Neural progenitor cell (in vitro differentiated cells): Measurements from ENCODE around the gene DNAH10. TPM values are rescaled to one million over a fixed set of nuclear protein-coding genes. Genes with fewer than 3 reads are reported as not detected.

Source experiments
- DNase-seq: peaks from one replicate; pipeline ENCODE4 v3.0.0-alpha.2; 2016; ENCODE audit warnings: low spot score
- H2AFZ ChIP-seq: fragments of 200-600 bp; sonication (generic); replicated peaks from 2 replicates; pipeline ENCODE4 v1.6.1; 2016; ENCODE audit warnings: antibody characterized with exemption
- H3F3A ChIP-seq: fragments of 200-600 bp; sonication (generic); 2 replicates; pipeline ENCODE4 v1.6.1; 2016; ENCODE audit warnings: antibody characterized with exemption, low read depth
- H3K27ac ChIP-seq: fragments of 200-600 bp; sonication (generic); 2 replicates; pipeline ENCODE4 v1.5.1; 2016; ENCODE audit warnings: mild to moderate bottlenecking
- H3K27me3 ChIP-seq: fragments of 200-600 bp; sonication (generic); 2 replicates; pipeline ENCODE4 v1.6.1; 2016; ENCODE audit warnings: mild to moderate bottlenecking, moderate library complexity
- H3K36me3 ChIP-seq: fragments of 200-600 bp; sonication (generic); 2 replicates; pipeline ENCODE4 v1.5.1; 2016
- H3K4me1 ChIP-seq: fragments of 200-600 bp; sonication (generic); 2 replicates; pipeline ENCODE4 v1.6.1; 2016; ENCODE audit warnings: mixed run types
- H3K4me2 ChIP-seq: fragments of 200-600 bp; sonication (generic); 2 replicates; pipeline ENCODE4 v1.6.1; 2016
- H3K4me3 ChIP-seq: fragments of 200-600 bp; sonication (generic); 2 replicates; pipeline ENCODE4 v1.5.1; 2016
- H3K79me2 ChIP-seq: fragments of 200-600 bp; sonication (generic); 2 replicates; pipeline ENCODE4 v1.6.1; 2016; ENCODE audit warnings: low read depth
- H3K9ac ChIP-seq: fragments of 200-600 bp; sonication (generic); 2 replicates; pipeline ENCODE4 v1.6.1; 2016
- H3K9me3 ChIP-seq: fragments of 200-600 bp; sonication (generic); 2 replicates; pipeline ENCODE4 v1.5.1; 2016; ENCODE audit warnings: low read depth
- H4K20me1 ChIP-seq: fragments of 200-600 bp; sonication (generic); 2 replicates; pipeline ENCODE4 v1.6.1; 2016; ENCODE audit warnings: low read depth
- H3K27ac Mint-ChIP-seq: 3 replicates; pipeline ENCODE4 v1.8.0; 2021; ENCODE audit warnings: mixed read lengths
- H3K27me3 Mint-ChIP-seq: 2 replicates; pipeline ENCODE4 v1.8.0; 2022; ENCODE audit warnings: low read depth, mild to moderate bottlenecking, inconsistent platforms, moderate library complexity, mixed read lengths; ENCODE audit not compliant: insufficient read depth
- H3K36me3 Mint-ChIP-seq: 3 replicates; pipeline ENCODE4 v1.8.0; 2021; ENCODE audit warnings: mixed read lengths
- H3K4me1 Mint-ChIP-seq: 3 replicates; pipeline ENCODE4 v1.8.0; 2021; ENCODE audit warnings: mixed read lengths
- H3K4me3 Mint-ChIP-seq: 3 replicates; pipeline ENCODE4 v1.8.0; 2021; ENCODE audit warnings: mild to moderate bottlenecking, moderate library complexity, mixed read lengths
- H3K9me3 Mint-ChIP-seq: 3 replicates; pipeline ENCODE4 v1.8.0; 2020; ENCODE audit warnings: mixed read lengths
- EZH2 ChIP-seq: fragments of 200-600 bp; sonication (generic); IDR thresholded peaks from 2 replicates; pipeline ENCODE4 v1.6.1; 2017; ENCODE audit warnings: antibody characterized with exemption, mild to moderate bottlenecking, moderate library complexity
- EZH2phosphoT487 ChIP-seq: fragments of 200-600 bp; sonication (generic); IDR thresholded peaks from 2 replicates; pipeline ENCODE4 v1.6.1; 2017; ENCODE audit warnings: antibody characterized with exemption
- total RNA-seq: library from RNA; depleted of rRNA; stranded (reverse); fragments of >200 nt; gene quantifications from 2 replicates; pipeline ENCODE4 v1.2.3, GENCODE V29; 2015; ENCODE audit warnings: low replicate concordance
- TF ChIP-seq, protein P1 (sequence below): fragments of 200-600 bp; sonication (generic); IDR thresholded peaks from 2 replicates; pipeline ENCODE4 v1.5.1; 2017; ENCODE audit warnings: antibody characterized with exemption, mild to moderate bottlenecking

DNAH10 gene
- total RNA-seq, 1 donor from 2014 or later = 0.26 TPM

DNA sequence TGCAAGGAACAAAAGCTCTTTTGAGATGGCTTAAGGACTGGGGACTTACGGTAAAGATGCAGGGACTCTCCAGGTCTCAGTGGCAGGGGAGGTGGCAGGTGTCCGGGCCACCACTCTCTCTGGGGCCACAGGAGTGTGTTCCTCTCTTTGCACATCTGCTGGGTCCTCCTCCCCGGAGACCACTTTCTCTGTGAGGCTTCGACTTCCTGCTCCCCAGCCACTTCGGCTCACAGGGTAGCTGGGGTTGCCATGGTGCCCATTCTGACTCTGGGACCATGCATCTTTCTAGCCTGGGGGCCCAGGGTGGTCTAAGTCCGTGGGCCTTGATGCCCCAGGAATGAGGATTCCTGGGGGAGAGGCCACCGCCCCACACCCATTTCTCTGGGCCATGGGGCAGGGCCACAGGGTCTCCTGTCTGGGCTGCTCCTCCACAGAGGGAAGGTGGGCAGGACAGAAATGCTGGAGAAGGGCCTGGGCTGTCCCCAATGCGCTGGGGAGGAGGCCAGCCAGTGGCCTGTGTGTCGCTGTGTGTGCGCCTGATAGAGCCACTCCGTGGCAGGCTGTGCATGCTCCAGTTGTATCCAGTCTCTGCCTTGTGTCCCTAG lies 172.0 kb downstream of the DNAH10 start:
- no peak overlapping the region for H3K27ac ChIP-seq
- Mint-ChIP-seq H3K4me3 (no peak overlapping the region), H3K27ac (no peak overlapping the region), H3K9me3 (peaks cover 6% of the 10 kb centered on the region), H3K36me3 (peaks cover 17% of the 10 kb centered on the region), H3K27me3 (peaks cover 5% of the 10 kb centered on the region), H3K4me1 (peaks cover 2% of the 10 kb centered on the region)
- no peaks in the 10 kb centered on the region for H3F3A ChIP-seq
- peaks cover 3% of the 10 kb centered on the region for H4K20me1 ChIP-seq
- no peak for DNase-seq
- no peaks in the 10 kb centered on the region for H3K9me3 ChIP-seq
- TF ChIP-seq, protein P1, sequence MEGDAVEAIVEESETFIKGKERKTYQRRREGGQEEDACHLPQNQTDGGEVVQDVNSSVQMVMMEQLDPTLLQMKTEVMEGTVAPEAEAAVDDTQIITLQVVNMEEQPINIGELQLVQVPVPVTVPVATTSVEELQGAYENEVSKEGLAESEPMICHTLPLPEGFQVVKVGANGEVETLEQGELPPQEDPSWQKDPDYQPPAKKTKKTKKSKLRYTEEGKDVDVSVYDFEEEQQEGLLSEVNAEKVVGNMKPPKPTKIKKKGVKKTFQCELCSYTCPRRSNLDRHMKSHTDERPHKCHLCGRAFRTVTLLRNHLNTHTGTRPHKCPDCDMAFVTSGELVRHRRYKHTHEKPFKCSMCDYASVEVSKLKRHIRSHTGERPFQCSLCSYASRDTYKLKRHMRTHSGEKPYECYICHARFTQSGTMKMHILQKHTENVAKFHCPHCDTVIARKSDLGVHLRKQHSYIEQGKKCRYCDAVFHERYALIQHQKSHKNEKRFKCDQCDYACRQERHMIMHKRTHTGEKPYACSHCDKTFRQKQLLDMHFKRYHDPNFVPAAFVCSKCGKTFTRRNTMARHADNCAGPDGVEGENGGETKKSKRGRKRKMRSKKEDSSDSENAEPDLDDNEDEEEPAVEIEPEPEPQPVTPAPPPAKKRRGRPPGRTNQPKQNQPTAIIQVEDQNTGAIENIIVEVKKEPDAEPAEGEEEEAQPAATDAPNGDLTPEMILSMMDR = no peak
- TF ChIP-seq EZH2 = no peak
- no peak for TF ChIP-seq EZH2phosphoT487
- no peaks in the 10 kb centered on the region for H3K4me1 ChIP-seq
- no peaks in the 10 kb centered on the region for H3K79me2 ChIP-seq
- H3K4me3 ChIP-seq = no peak overlapping the region
- no peak overlapping the region for H3K9ac ChIP-seq
- no peak overlapping the region for H2AFZ ChIP-seq
- H3K36me3 ChIP-seq = no peaks in the 10 kb centered on the region
- no peak overlapping the region for H3K4me2 ChIP-seq
- peaks cover 33% of the 10 kb centered on the region for H3K27me3 ChIP-seq

GRCh38 chr12:123934829-123935228 lies 172.7 kb downstream of the DNAH10 start:
- TF ChIP-seq EZH2 (no peak), EZH2phosphoT487 (no peak)
- TF ChIP-seq, protein P1 = no peak

DNA sequence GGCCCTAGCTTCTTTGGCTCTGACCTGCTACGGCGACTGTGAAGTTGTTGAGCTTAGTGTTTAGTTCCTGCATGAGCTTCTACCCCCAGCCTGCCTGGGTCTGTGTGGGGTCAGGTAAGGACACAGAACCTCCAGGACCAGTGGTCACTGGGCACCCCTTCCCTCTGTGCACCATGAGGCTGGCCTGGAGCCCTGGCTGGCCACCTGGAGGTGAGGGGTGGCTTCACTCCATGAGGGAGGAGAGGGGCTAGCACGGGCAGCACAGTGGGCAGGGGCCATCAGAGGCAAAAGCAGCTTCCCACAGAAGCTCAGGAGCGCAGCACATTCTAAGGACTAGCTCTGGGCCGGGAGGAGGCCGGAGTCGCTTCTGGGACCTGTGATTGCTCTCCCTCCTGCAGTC lies 173.9 kb downstream of the DNAH10 start:
- Mint-ChIP-seq H3K9me3 (peaks cover 6% of the 10 kb centered on the region), H3K36me3 (peaks cover 21% of the 10 kb centered on the region), H3K27ac (no peak overlapping the region), H3K4me1 (no peaks in the 10 kb centered on the region), H3K27me3 (peaks cover 5% of the 10 kb centered on the region), H3K4me3 (no peak overlapping the region)
- TF ChIP-seq EZH2phosphoT487 (no peak), EZH2 (no peak)
- TF ChIP-seq, protein P1 = no peak
- Histone ChIP-seq H3K27ac (no peak overlapping the region), H2AFZ (no peak overlapping the region), H3K36me3 (no peaks in the 10 kb centered on the region), H4K20me1 (peaks cover 3% of the 10 kb centered on the region), H3K27me3 (peaks cover 16% of the 10 kb centered on the region), H3K4me1 (no peaks in the 10 kb centered on the region), H3K4me3 (no peak overlapping the region), H3K9me3 (no peaks in the 10 kb centered on the region), H3K4me2 (no peak overlapping the region), H3F3A (no peaks in the 10 kb centered on the region), H3K79me2 (no peaks in the 10 kb centered on the region), H3K9ac (no peak overlapping the region)
- DNase-seq = no peak

More at GRCh38 chr12:123934829-123935228, 172.7 kb downstream of the DNAH10 start:
- peaks cover 5% of the 10 kb centered on the region for H3K27me3 Mint-ChIP-seq
- Histone ChIP-seq H4K20me1 (peaks cover 3% of the 10 kb centered on the region), H3K4me1 (no peaks in the 10 kb centered on the region), H3K79me2 (no peaks in the 10 kb centered on the region), H3K4me3 (no peak overlapping the region), H3F3A (no peaks in the 10 kb centered on the region), H3K27ac (no peak overlapping the region), H3K27me3 (peaks cover 26% of the 10 kb centered on the region), H3K36me3 (no peaks in the 10 kb centered on the region), H3K9ac (no peak overlapping the region), H3K9me3 (no peaks in the 10 kb centered on the region), H2AFZ (no peak overlapping the region), H3K4me2 (no peak overlapping the region)
- no peak overlapping the region for H3K4me3 Mint-ChIP-seq
- peaks cover 17% of the 10 kb centered on the region for H3K36me3 Mint-ChIP-seq
- no peak overlapping the region for H3K27ac Mint-ChIP-seq
- H3K4me1 Mint-ChIP-seq = no peaks in the 10 kb centered on the region
- H3K9me3 Mint-ChIP-seq = peaks cover 6% of the 10 kb centered on the region
- no peak for DNase-seq
